ENCODE results near the gene TMEM43. TPM values are rescaled to one million over a fixed set of nuclear protein-coding genes. Genes with fewer than 3 reads are reported as not detected.

TMEM43 gene
- total RNA-seq, 6 experiments from 2014 or later: 73.3 to 90.8 (median 80.7) TPM

GRCh38 chr3:14144423-14145075 lies 19.7 kb downstream of the TMEM43 start:
- Mint-ChIP-seq H3K27ac (peak overlapping the region; percentile 99), H3K9me3 (no peaks in the 10 kb centered on the region), H3K4me3 (peak overlapping the region; percentile 84), H3K36me3 (ENCODE audit: low read depth) (peaks cover 38% of the 10 kb centered on the region), H3K4me1 (ENCODE audit: low read depth) (peaks cover 72% of the 10 kb centered on the region), H3K27me3 (ENCODE audit: insufficient read depth) (peaks cover 6% of the 10 kb centered on the region)
- no peak for TF ChIP-seq CTCF (IDR thresholded peaks at IDR 0.05)
- peak; percentile 100 for DNase-seq

GRCh38 chr3:14145236-14145635 lies 20.4 kb downstream of the TMEM43 start:
- H3K9me3 Mint-ChIP-seq: no peaks in the 10 kb centered on the region
- peak overlapping the region; percentile 99 for H3K27ac Mint-ChIP-seq
- peak overlapping the region; percentile 73 for H3K4me3 Mint-ChIP-seq
- H3K36me3 Mint-ChIP-seq (ENCODE audit: low read depth): peaks cover 36% of the 10 kb centered on the region
- DNase-seq: peak; percentile 60
- no peak for TF ChIP-seq CTCF (IDR thresholded peaks at IDR 0.05)
- peaks cover 6% of the 10 kb centered on the region for H3K27me3 Mint-ChIP-seq (ENCODE audit: insufficient read depth)
- H3K4me1 Mint-ChIP-seq (ENCODE audit: low read depth): peaks cover 74% of the 10 kb centered on the region

- DNase-seq: no peak
- no peak overlapping the region; the same call in 1 of the 2 replicates for H3K4me3 Mint-ChIP-seq
- H3K4me1 Mint-ChIP-seq (ENCODE audit: low read depth): peaks cover 74% of the 10 kb centered on the region
- TF ChIP-seq CTCF (IDR thresholded peaks at IDR 0.05): peak; percentile 55; the same call in 1 of the 2 replicates
- H3K27ac Mint-ChIP-seq: peak overlapping the region; percentile 99
- H3K27me3 Mint-ChIP-seq (ENCODE audit: insufficient read depth): peaks cover 6% of the 10 kb centered on the region
- no peaks in the 10 kb centered on the region for H3K9me3 Mint-ChIP-seq
- H3K36me3 Mint-ChIP-seq (ENCODE audit: low read depth): peaks cover 36% of the 10 kb centered on the region
Measured at GRCh38 chr3:14145670-14146380, 21.0 kb downstream of the TMEM43 start.

GRCh38 chr3:14146381-14147065 lies 21.7 kb downstream of the TMEM43 start:
- peak; percentile 25; the same call in 1 of the 2 replicates for TF ChIP-seq CTCF (IDR thresholded peaks at IDR 0.05)
- Mint-ChIP-seq H3K27me3 (ENCODE audit: insufficient read depth) (peaks cover 6% of the 10 kb centered on the region), H3K4me1 (ENCODE audit: low read depth) (peaks cover 71% of the 10 kb centered on the region), H3K27ac (peak overlapping the region; percentile 99), H3K4me3 (no peak overlapping the region), H3K9me3 (no peaks in the 10 kb centered on the region), H3K36me3 (ENCODE audit: low read depth) (peaks cover 36% of the 10 kb centered on the region)
- no peak for DNase-seq

GRCh38 chr3:14147066-14147435 lies 22.2 kb downstream of the TMEM43 start:
- Mint-ChIP-seq H3K27me3 (ENCODE audit: insufficient read depth) (peaks cover 4% of the 10 kb centered on the region), H3K4me1 (ENCODE audit: low read depth) (peaks cover 66% of the 10 kb centered on the region), H3K36me3 (ENCODE audit: low read depth) (peaks cover 31% of the 10 kb centered on the region), H3K4me3 (no peak overlapping the region), H3K9me3 (no peaks in the 10 kb centered on the region), H3K27ac (peak overlapping the region; percentile 99)
- no peak for DNase-seq
- no peak for TF ChIP-seq CTCF (IDR thresholded peaks at IDR 0.05)
